Fibroblast of villous mesenchyme (primary cell): ENCODE measurements around the gene PIGZ. TPM values are rescaled to one million over a fixed set of nuclear protein-coding genes. Genes with fewer than 3 reads are reported as not detected.

Experiments used
- DNase-seq: peaks from one replicate; pipeline ENCODE4 v3.0.0-alpha.2; 2010; ENCODE audit warnings: low read depth
- H3K4me3 ChIP-seq: 2 replicates; pipeline ENCODE4 v1.5.1; 2011; ENCODE audit warnings: low read depth, mild to moderate bottlenecking, low read length
- CTCF ChIP-seq: IDR thresholded peaks from 2 replicates; pipeline ENCODE4 v1.5.1; 2012; ENCODE audit warnings: low read depth, mild to moderate bottlenecking, low read length; ENCODE audit not compliant: insufficient read depth
- total RNA-seq: library from RNA; depleted of rRNA; stranded (reverse); fragments of >200 nt; gene quantifications from 2 replicates; pipeline ENCODE4 v1.2.3, GENCODE V29; 2012

The PIGZ gene
- total RNA-seq, 1 donor = 1.7 TPM

GRCh38 chr3:196979545-196979944 lies 10.9 kb upstream of the PIGZ start:
- no peak for TF ChIP-seq CTCF
- peak; percentile 85 for DNase-seq
- no peak overlapping the region for H3K4me3 ChIP-seq

- no peak for TF ChIP-seq CTCF
- DNase-seq = no peak
Observed at GRCh38 chr3:196976941-196977340, 8.3 kb upstream of the PIGZ start.

GRCh38 chr3:196975349-196975748 lies 6.7 kb upstream of the PIGZ start:
- no peak for DNase-seq
- H3K4me3 ChIP-seq = no peak overlapping the region
- no peak for TF ChIP-seq CTCF

More at GRCh38 chr3:196976941-196977340, 8.3 kb upstream of the PIGZ start:
- no peak overlapping the region for H3K4me3 ChIP-seq

GRCh38 chr3:196974661-196975060 lies 6.0 kb upstream of the PIGZ start:
- DNase-seq = no peak
- no peak for TF ChIP-seq CTCF
- H3K4me3 ChIP-seq = no peak overlapping the region

- TF ChIP-seq CTCF = no peak
- DNase-seq = no peak
- no peak overlapping the region for H3K4me3 ChIP-seq
Observed at GRCh38 chr3:196971094-196971698, 2.6 kb upstream of the PIGZ start.

DNA sequence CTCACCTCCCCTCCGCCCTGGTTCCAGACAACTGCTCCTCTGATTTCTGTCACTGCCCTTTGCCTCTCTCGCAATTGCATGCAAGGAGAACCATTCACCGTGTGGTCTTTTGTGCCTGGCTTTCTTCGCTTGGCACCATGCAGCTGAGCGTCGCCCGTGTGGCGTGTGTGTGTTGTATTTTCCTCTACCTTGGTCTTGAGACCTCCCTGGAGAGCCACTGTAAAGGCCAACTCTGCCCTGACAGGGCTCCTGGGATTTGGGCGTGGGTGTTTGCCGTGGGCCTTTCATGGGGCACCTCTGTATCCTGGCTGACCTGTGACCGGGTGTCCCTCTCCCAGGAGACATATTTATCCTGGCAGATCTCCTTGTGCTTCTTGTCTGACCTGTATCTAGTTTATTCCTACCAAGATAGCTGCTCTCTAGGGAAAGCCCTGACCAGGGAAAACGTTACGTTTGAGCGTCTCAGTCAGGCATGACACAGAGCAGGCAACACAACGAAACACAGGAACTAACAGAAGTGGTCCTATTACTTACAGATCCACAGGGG lies 2.0 kb upstream of the PIGZ start:
- no peak for TF ChIP-seq CTCF
- no peak overlapping the region for H3K4me3 ChIP-seq
- DNase-seq = no peak
